ENCODE measurements around the gene FOXR1. TPM values are rescaled to one million over a fixed set of nuclear protein-coding genes. Genes with fewer than 3 reads are reported as not detected.

Gene FOXR1
- total and polyA plus RNA-seq, 2 of the 8 experiments (the other 6 are each of a cell fraction or from before 2014, with no cell fraction given), result not detected

Small RNAs within 50 kb of the gene (microRNA-seq; reads per million reads assigned to microRNA genes)
- gene MIR3656 (ENCODE audit: borderline microRNAs expressed in 2 of 2, borderline number of aligned reads in 2 of 2, borderline replicate concordance in 1 of 2), result 0 reads per million in 2 experiments

Small RNAs within 50 kb of the gene (small RNA-seq; reads per million reads assigned to genes)
- not detected for gene AP003392.2 (ENCODE audit: insufficient read depth)
- not detected for gene RF00017 (ENCODE audit: insufficient read depth)
- gene RF00019 (ENCODE audit: insufficient read depth), result not detected
- gene RN7SL688P (ENCODE audit: insufficient read depth), result not detected

Other genes starting within 250 kb of the FOXR1 start
- 174 and 181 TPM in 2 replicates for gene DDX6, start 180.6 kb upstream of the FOXR1 start, total RNA-seq (2021; fragmentation: NEBNext Ultra II Directional; extraction: Animal tissue kit (Norgen Biotek cat#: 25700))
- 15.4 and 29.8 TPM in 2 replicates for gene DDX6, start 180.6 kb upstream of the FOXR1 start, polyA plus RNA-seq (2011; rRNA removed)
- gene CXCR5, start 87.9 kb upstream of the FOXR1 start, total RNA-seq (2021; fragmentation: NEBNext Ultra II Directional; extraction: Animal tissue kit (Norgen Biotek cat#: 25700)), result not detected in 2 replicates
- gene CXCR5, start 87.9 kb upstream of the FOXR1 start, polyA plus RNA-seq (2011; rRNA removed), result not detected in 2 replicates
- 57.8 and 58.2 TPM in 2 replicates for gene BCL9L, start 45.8 kb upstream of the FOXR1 start, total RNA-seq (2021; fragmentation: NEBNext Ultra II Directional; extraction: Animal tissue kit (Norgen Biotek cat#: 25700))
- gene BCL9L, start 45.8 kb upstream of the FOXR1 start, polyA plus RNA-seq (2011; rRNA removed), result 6.2 and 15.7 TPM in 2 replicates
- not detected in 2 replicates for gene UPK2, start 15.5 kb upstream of the FOXR1 start, total RNA-seq (2021; fragmentation: NEBNext Ultra II Directional; extraction: Animal tissue kit (Norgen Biotek cat#: 25700))
- 0.76 and 1.8 TPM in 2 replicates for gene UPK2, start 15.5 kb upstream of the FOXR1 start, polyA plus RNA-seq (2011; rRNA removed)
- gene CENATAC, start 26.4 kb downstream of the FOXR1 start, total RNA-seq (2021; fragmentation: NEBNext Ultra II Directional; extraction: Animal tissue kit (Norgen Biotek cat#: 25700)), result 33.1 and 36.4 TPM in 2 replicates
- gene CENATAC, start 26.4 kb downstream of the FOXR1 start, polyA plus RNA-seq (2011; rRNA removed), result 20.1 and 22.7 TPM in 2 replicates
- gene RPS25, start 46.6 kb downstream of the FOXR1 start, total RNA-seq (2021; fragmentation: NEBNext Ultra II Directional; extraction: Animal tissue kit (Norgen Biotek cat#: 25700)), result 1,525 and 1,551 TPM in 2 replicates
- 949 and 1,643 TPM in 2 replicates for gene RPS25, start 46.6 kb downstream of the FOXR1 start, polyA plus RNA-seq (2011; rRNA removed)
- 88.6 and 94.3 TPM in 2 replicates for gene TRAPPC4, start 47.0 kb downstream of the FOXR1 start, total RNA-seq (2021; fragmentation: NEBNext Ultra II Directional; extraction: Animal tissue kit (Norgen Biotek cat#: 25700))
- gene TRAPPC4, start 47.0 kb downstream of the FOXR1 start, polyA plus RNA-seq (2011; rRNA removed), result 223 and 240 TPM in 2 replicates
- 29.0 and 35.1 TPM in 2 replicates for gene SLC37A4, start 59.1 kb downstream of the FOXR1 start, total RNA-seq (2021; fragmentation: NEBNext Ultra II Directional; extraction: Animal tissue kit (Norgen Biotek cat#: 25700))
- 91.9 and 101 TPM in 2 replicates for gene SLC37A4, start 59.1 kb downstream of the FOXR1 start, polyA plus RNA-seq (2011; rRNA removed)
- gene HYOU1, start 85.4 kb downstream of the FOXR1 start, total RNA-seq (2021; fragmentation: NEBNext Ultra II Directional; extraction: Animal tissue kit (Norgen Biotek cat#: 25700)), result 293 and 295 TPM in 2 replicates
- gene HYOU1, start 85.4 kb downstream of the FOXR1 start, polyA plus RNA-seq (2011; rRNA removed), result 229 and 239 TPM in 2 replicates
- 15.5 and 16.6 TPM in 2 replicates for gene VPS11, start 96.1 kb downstream of the FOXR1 start, total RNA-seq (2021; fragmentation: NEBNext Ultra II Directional; extraction: Animal tissue kit (Norgen Biotek cat#: 25700))
- 13.1 and 14.8 TPM in 2 replicates for gene VPS11, start 96.1 kb downstream of the FOXR1 start, polyA plus RNA-seq (2011; rRNA removed)
- 65.5 and 69.3 TPM in 2 replicates for gene HMBS, start 113.1 kb downstream of the FOXR1 start, total RNA-seq (2021; fragmentation: NEBNext Ultra II Directional; extraction: Animal tissue kit (Norgen Biotek cat#: 25700))
- gene HMBS, start 113.1 kb downstream of the FOXR1 start, polyA plus RNA-seq (2011; rRNA removed), result 104 and 109 TPM in 2 replicates
- gene DPAGT1, start 130.1 kb downstream of the FOXR1 start, total RNA-seq (2021; fragmentation: NEBNext Ultra II Directional; extraction: Animal tissue kit (Norgen Biotek cat#: 25700)), result 59.8 and 62.9 TPM in 2 replicates
- 207 and 236 TPM in 2 replicates for gene DPAGT1, start 130.1 kb downstream of the FOXR1 start, polyA plus RNA-seq (2011; rRNA removed)
- gene C2CD2L, start 135.6 kb downstream of the FOXR1 start, total RNA-seq (2021; fragmentation: NEBNext Ultra II Directional; extraction: Animal tissue kit (Norgen Biotek cat#: 25700)), result 3.3 and 4.0 TPM in 2 replicates
- gene C2CD2L, start 135.6 kb downstream of the FOXR1 start, polyA plus RNA-seq (2011; rRNA removed), result 2.5 and 3.4 TPM in 2 replicates
- gene HINFP, start 149.8 kb downstream of the FOXR1 start, total RNA-seq (2021; fragmentation: NEBNext Ultra II Directional; extraction: Animal tissue kit (Norgen Biotek cat#: 25700)), result 35.0 and 36.6 TPM in 2 replicates
- 37.3 and 41.2 TPM in 2 replicates for gene HINFP, start 149.8 kb downstream of the FOXR1 start, polyA plus RNA-seq (2011; rRNA removed)
- 2.3 and 2.9 TPM in 2 replicates for gene ABCG4, start 177.3 kb downstream of the FOXR1 start, total RNA-seq (2021; fragmentation: NEBNext Ultra II Directional; extraction: Animal tissue kit (Norgen Biotek cat#: 25700))
- gene ABCG4, start 177.3 kb downstream of the FOXR1 start, polyA plus RNA-seq (2011; rRNA removed), result 1.8 and 2.9 TPM in 2 replicates
- gene NLRX1, start 197.0 kb downstream of the FOXR1 start, total RNA-seq (2021; fragmentation: NEBNext Ultra II Directional; extraction: Animal tissue kit (Norgen Biotek cat#: 25700)), result 12.9 and 13.2 TPM in 2 replicates
- 18.6 and 30.5 TPM in 2 replicates for gene NLRX1, start 197.0 kb downstream of the FOXR1 start, polyA plus RNA-seq (2011; rRNA removed)
- not detected in 2 replicates for gene NHERF4, start 213.7 kb downstream of the FOXR1 start, total RNA-seq (2021; fragmentation: NEBNext Ultra II Directional; extraction: Animal tissue kit (Norgen Biotek cat#: 25700))
- 0.05 and 0.20 TPM in 2 replicates for gene NHERF4, start 213.7 kb downstream of the FOXR1 start, polyA plus RNA-seq (2011; rRNA removed)
- 57.6 and 57.8 TPM in 2 replicates for gene CBL, start 234.6 kb downstream of the FOXR1 start, total RNA-seq (2021; fragmentation: NEBNext Ultra II Directional; extraction: Animal tissue kit (Norgen Biotek cat#: 25700))
- 22.3 and 23.1 TPM in 2 replicates for gene CBL, start 234.6 kb downstream of the FOXR1 start, polyA plus RNA-seq (2011; rRNA removed)

All from H1 (cell line).